Testis (tissue), 3 donors: ENCODE results near the gene DPEP2. TPM values are rescaled to one million over a fixed set of nuclear protein-coding genes. Genes with fewer than 3 reads are reported as not detected.

Experiments used
- DNase-seq: peaks from one replicate; pipeline ENCODE4 v3.0.0-alpha.2; 2019
- H3K27ac ChIP-seq, 2 donors: fragments of 200-600 bp; sonication (generic); one replicate each; pipeline ENCODE4 v1.5.1; 2019
- H3K27me3 ChIP-seq: fragments of 200-600 bp; sonication (generic); one replicate; pipeline ENCODE4 v1.5.1; 2019
- H3K36me3 ChIP-seq: fragments of 200-600 bp; sonication (generic); one replicate; pipeline ENCODE4 v1.5.1; 2017; ENCODE audit warnings: low read depth; ENCODE audit errors: missing control alignments
- H3K4me1 ChIP-seq: fragments of 200-600 bp; sonication (generic); one replicate; pipeline ENCODE4 v1.5.1; 2019
- H3K4me3 ChIP-seq, 2 donors: fragments of 200-600 bp; sonication (generic); one replicate each; pipeline ENCODE4 v1.5.1; 2017 to 2019
- H3K9me3 ChIP-seq: fragments of 200-600 bp; sonication (generic); one replicate; pipeline ENCODE4 v1.5.1; 2017
- CTCF ChIP-seq, 3 experiments: fragments of 450-650 bp in 2 of 3; fragments of 200-600 bp in 1 of 3; sonication (generic) in 1 of 3; IDR thresholded peaks; one replicate each; pipeline ENCODE4 v1.5.1; 2016 to 2019; ENCODE audit warnings: antibody characterized with exemption in 3 of 3, mild to moderate bottlenecking in 2 of 3, moderate library complexity in 1 of 3
- POLR2A ChIP-seq: fragments of 450-650 bp; IDR thresholded peaks from one replicate; pipeline ENCODE4 v1.6.1; 2017; ENCODE audit warnings: antibody characterized with exemption, mild to moderate bottlenecking, moderate library complexity
- WGBS, 2 donors: methylation state at CpG; one replicate each; pipeline ENCODE4 v1.1.5; 2018; 5-methylcytosine and 5-hydroxymethylcytosine counted together
- intact Hi-C: fragments of 100-400 bp; cut with DNase I; formaldehyde crosslinking; loops from one replicate; pipeline ENCODE4 v1.15.1; 2023; ENCODE audit warnings: low total_unique reads
- polyA plus RNA-seq: library from polyadenylated mRNA; stranded (reverse); fragments of 350-450 nt; fragmentation: Illumina TruSeq; extraction: RNeasy Lipid Tissue Mini Kit (QIAGEN cat#74804); gene quantifications from one replicate; pipeline ENCODE4 v1.2.3, GENCODE V29; 2014; ENCODE audit warnings: low read depth, low replicate concordance; ENCODE audit not compliant: insufficient read depth
- total RNA-seq, 2 donors: library from RNA; depleted of rRNA; stranded (reverse); fragments of >200 nt; gene quantifications; one replicate each; pipeline ENCODE4 v1.2.3, GENCODE V29; 2016

DPEP2 gene
- total and polyA plus RNA-seq, 3 donors from 2014 or later = 2.7 to 5.9 (median 3.0) TPM

- peaks cover 23% of the 10 kb centered on the region for H3K4me1 ChIP-seq
Measured at GRCh38 chr16:67965668-67966548, 33.4 kb downstream of the DPEP2 start.

GRCh38 chr16:67964477-67965131, 34.7 kb downstream of the DPEP2 start:
- no peaks in the 10 kb centered on the region for H3K27me3 ChIP-seq
- H3K27ac ChIP-seq = peak overlapping the region in 1 of 2 donors; percentile 94
- peaks cover 28% of the 10 kb centered on the region for H3K4me1 ChIP-seq
- intact Hi-C loops = no loop called here
- H3K36me3 ChIP-seq = no peaks in the 10 kb centered on the region
- DNase-seq = no peak
- peak overlapping the region in 1 of 2 donors; percentile 52 for H3K4me3 ChIP-seq
- TF ChIP-seq POLR2A (no peak), CTCF (IDR thresholded peaks at IDR 0.05) (no peak)
- WGBS, 2 donors = 44 to 66% methylated on average over 6 of the region's 6 CpGs
- no peaks in the 10 kb centered on the region for H3K9me3 ChIP-seq

More at GRCh38 chr16:67965668-67966548, 33.4 kb downstream of the DPEP2 start:
- no peaks in the 10 kb centered on the region for H3K9me3 ChIP-seq
- H3K27ac ChIP-seq = peak overlapping the region; percentile 47 to 94
- WGBS, 2 donors = 44 to 54% methylated on average over 8 to 11 of the region's 11 CpGs
- H3K4me3 ChIP-seq = no peak overlapping the region
- no peak for DNase-seq
- H3K27me3 ChIP-seq = no peaks in the 10 kb centered on the region
- TF ChIP-seq POLR2A = no peak
- TF ChIP-seq CTCF (IDR thresholded peaks at IDR 0.05) = no peak
- intact Hi-C loops = no loop called here
- H3K36me3 ChIP-seq = no peaks in the 10 kb centered on the region

- intact Hi-C loops = no loop called here
- peak overlapping the region; percentile 39 to 52 for H3K4me3 ChIP-seq
- 33 to 65% methylated on average over 1 to 32 of the region's 32 CpGs for WGBS, 2 donors
- H3K36me3 ChIP-seq = no peaks in the 10 kb centered on the region
- H3K27me3 ChIP-seq = no peaks in the 10 kb centered on the region
- H3K9me3 ChIP-seq = no peaks in the 10 kb centered on the region
- H3K4me1 ChIP-seq = peaks cover 35% of the 10 kb centered on the region
- peak; percentile 56 for DNase-seq
- TF ChIP-seq CTCF (IDR thresholded peaks at IDR 0.05) (no peak), POLR2A (no peak)
- peak overlapping the region in 1 of 2 donors; percentile 64 for H3K27ac ChIP-seq
Measured at GRCh38 chr16:67963662-67964321, 35.5 kb downstream of the DPEP2 start.

GRCh38 chr16:67963292-67963661, 36.0 kb downstream of the DPEP2 start:
- H3K27me3 ChIP-seq = no peaks in the 10 kb centered on the region
- H3K4me3 ChIP-seq = peak overlapping the region; percentile 39 to 52
- peaks cover 38% of the 10 kb centered on the region for H3K4me1 ChIP-seq
- H3K9me3 ChIP-seq = no peaks in the 10 kb centered on the region
- WGBS, 2 donors = 62 to 65% methylated on average over 2 of the region's 2 CpGs
- DNase-seq = no peak
- H3K27ac ChIP-seq = peak overlapping the region in 1 of 2 donors; percentile 64
- TF ChIP-seq CTCF (IDR thresholded peaks at IDR 0.05) (no peak), POLR2A (no peak)
- intact Hi-C loops = no loop called here
- no peaks in the 10 kb centered on the region for H3K36me3 ChIP-seq
